GM21737 (cell line): ENCODE results near the gene UMODL1.

Experiments
- ATAC-seq: cut with Tn5 transposase; IDR thresholded peaks from one replicate; pipeline ENCODE4 v1.9.1; 2021; ENCODE audit warnings: mild to moderate bottlenecking, moderate library complexity; ENCODE audit not compliant: unreplicated experiment

The UMODL1 gene

DNA sequence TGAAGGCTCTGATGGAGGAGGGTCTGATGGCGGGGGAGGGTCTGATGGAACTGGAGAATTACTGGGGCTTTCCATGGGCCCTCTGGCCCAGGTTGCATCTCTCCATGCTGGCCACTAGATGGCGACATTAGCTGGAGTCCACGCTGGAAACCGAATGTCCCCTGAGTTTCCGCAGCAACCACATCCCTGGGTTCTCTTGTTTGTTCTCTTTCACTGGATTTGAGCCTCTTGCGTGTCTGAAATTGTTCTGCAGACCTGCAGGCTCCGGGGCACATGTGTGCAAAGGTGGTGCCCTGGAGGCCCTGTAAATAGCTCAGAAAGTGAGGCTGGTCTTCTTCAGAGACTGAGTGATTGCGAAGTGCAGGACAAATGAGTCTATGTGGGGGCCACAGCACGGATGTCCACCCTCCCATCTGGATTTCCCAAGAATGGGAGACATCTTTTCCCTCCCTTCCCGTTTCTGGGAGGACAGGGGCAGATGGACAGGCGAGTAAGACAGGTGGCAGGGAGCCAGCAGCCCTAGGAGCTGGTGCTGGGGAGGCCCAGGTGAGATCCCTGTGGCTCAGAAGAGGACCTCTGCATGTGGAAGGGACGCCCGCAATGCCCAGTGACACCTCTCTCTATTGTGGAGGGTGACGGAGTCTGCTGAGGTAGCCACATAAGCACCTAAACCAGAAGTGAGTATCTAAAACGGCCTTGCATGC, 74.6 kb downstream of the UMODL1 start:
- ATAC-seq: no peak

DNA sequence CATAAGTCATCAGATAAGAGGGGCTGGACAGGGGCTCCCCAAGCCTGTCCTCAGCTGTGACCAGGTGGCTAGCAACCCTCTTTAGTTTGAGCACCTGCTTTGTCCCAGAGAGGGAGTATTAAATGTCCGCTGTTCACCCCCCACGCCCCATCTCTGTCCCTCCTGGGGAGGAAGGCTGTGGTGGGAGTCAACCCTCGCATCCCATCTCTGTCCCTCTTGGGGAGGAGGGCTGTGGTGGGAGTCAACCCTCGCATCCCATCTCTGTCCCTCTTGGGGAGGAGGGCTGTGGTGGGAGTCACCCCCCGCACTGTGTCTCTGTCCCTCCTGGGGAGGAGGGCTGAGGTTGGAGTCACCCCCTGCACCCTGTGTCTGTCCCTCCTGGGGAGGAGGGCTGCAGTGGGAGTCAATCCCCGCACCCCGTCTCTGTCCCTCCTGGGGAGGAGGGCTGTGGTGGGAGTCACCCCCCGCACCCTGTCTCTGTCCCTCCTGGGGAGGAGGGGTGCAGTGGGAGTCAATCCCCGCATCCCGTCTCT, 75.2 kb downstream of the UMODL1 start:
- no peak for ATAC-seq

- ATAC-seq: no peak
Observed at GRCh38 chr21:42146821-42147220, 75.7 kb downstream of the UMODL1 start.

DNA sequence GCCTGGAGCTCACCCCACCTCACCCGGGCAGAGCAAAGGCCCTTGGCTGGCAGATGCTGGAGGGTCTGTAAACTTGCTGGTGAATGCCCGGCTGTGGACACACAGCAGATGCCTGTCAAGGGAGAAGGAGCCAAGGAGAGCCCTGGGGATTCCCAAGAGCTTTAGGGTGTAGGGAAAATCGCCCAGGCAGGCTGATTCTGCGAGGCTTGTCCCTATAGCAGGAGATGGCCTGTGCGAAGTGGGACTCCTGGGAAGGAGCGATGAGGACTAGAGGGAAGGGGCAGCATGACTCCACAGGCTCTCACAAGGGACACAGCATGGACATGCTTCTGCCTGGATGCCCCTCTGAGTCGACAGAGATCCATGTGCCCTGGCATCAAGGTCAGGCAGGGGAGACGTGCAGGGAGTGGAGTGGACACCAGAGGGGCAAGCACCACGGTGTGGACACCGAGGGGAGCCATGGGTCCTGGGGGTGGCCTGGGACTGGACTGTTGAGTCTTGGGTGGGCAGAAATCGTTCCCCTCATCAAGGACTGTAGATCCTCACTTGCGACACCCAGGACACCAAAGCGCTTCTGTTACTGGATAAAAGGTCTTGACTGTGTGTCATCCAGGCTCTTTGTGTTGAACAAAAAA, 76.4 kb downstream of the UMODL1 start:
- ATAC-seq: no peak

DNA sequence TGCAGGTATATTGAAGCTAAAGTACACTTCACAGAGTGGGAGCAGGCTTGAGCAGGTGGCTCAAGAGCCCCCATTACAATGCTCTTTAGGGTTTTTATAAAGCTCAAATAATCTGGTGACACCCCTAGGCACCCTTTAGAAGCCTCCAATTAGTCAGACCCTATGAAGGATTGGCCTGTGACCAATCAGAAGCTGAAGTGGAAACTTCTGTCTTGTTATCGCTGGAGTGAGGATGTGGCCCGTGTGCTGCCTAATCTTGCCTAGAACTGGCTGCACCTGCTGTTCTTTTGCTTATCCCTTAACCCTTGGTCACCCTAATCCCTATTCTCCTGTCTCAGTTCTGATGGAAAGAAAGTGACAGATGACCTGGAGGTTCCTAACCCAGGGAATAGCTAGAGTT, 77.0 kb downstream of the UMODL1 start:
- no peak for ATAC-seq

DNA sequence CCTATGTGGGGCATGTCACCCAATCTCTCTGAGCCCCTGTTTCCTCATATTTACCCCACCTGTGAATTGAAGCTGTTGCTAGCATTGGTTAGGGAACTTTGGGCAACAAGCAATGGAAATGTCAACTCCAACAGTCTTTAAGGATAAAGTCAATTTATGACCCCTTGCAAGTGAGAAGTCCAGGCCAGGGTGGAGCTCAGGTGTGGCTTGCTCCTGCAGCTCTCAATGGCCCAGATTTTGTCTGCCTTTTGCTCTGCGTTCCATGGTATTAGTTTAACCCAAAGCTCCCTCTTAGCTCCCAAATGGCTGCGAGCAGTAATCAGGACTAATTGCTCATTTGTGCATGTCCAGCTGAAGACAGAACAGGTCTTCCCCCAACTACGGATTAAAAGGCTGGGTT, 77.5 kb downstream of the UMODL1 start:
- ATAC-seq: no peak

GRCh38 chr21:42149656-42150473, 78.7 kb downstream of the UMODL1 start:
- no peak for ATAC-seq

- no peak for ATAC-seq
Observed at GRCh38 chr21:42150474-42151085, 79.5 kb downstream of the UMODL1 start.

DNA sequence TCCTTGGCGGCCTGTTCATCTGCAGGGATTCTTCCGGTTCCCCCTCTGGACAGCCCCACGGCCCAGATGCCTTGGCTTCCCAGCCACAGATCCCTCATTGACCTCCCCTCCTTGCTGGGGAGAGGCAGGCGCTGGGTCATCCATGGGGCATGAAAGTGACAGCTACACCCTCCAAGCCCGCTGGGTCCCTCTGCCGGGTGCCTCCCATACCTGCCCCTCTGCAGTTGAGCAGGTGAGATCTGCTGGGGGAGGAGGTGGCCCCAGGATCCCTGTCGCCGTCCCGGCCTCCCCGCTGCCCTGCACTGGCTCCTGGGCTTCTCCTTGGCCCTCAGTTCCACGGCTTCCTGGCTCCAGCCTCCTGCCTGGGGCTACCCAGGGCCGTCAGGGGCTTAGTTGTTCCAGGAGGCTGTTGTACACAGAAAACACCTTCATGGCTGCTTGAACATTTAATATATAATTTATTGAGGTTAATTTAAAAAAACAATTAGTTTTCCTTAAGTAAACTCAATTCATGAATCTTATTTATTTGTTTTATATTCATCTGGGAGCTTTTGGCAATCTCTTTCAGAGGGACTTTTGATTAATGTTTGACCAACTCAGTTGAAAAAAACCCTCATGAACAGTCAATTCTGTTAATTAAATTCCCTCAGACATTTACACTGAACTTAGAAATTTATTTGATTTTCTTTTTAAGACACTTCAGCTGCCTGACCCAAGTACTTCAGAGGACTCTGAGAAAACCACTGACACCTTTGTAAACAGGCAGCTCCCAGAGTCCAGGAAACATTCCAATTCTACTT, 80.2 kb downstream of the UMODL1 start:
- ATAC-seq: no peak

- ATAC-seq: no peak
Observed at GRCh38 chr21:42151948-42152220, 80.8 kb downstream of the UMODL1 start.

GRCh38 chr21:42153046-42153686, 82.0 kb downstream of the UMODL1 start:
- no peak for ATAC-seq

- ATAC-seq: no peak
Observed at GRCh38 chr21:42153746-42154145, 82.6 kb downstream of the UMODL1 start.

GRCh38 chr21:42154237-42155044, 83.3 kb downstream of the UMODL1 start:
- no peak for ATAC-seq

DNA sequence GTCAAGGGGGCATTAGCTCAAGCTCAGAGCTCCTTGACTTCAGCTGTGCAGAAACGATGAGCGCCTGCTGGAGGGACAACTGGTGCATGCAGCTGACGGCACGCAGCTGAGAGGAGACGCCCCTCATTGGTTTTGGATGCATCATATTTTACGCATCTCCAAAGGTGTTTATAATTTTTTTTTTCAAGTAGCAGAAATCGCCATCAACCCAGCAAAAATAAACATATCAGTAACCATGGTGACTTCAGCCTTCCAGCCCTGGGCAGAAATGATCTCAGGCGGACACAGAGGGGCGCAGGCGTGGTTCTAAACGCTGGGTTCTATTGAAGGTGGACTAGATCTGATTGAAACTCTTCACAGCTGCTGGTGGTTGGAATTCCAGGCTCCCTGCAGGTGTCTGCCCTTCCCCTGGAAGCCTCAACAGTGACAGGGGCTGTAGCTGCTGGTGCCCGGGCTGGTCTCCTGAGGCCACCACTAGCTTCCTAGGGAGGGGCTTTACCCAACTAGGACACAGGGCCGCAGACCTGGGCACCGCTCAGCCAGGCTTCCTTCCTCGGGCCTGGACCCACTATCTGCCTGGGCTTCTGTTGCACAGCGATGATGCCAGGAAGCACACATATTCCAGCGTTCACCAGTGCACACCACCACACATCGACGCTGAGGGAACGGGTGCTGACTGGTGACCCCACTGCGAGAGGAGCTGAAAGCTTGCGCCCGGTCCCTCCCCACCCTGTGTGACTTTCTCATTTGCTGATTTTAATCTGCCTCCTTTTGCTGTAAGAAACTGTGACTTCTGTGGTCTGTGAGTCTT, 84.1 kb downstream of the UMODL1 start:
- no peak for ATAC-seq

GRCh38 chr21:42156690-42157605, 85.8 kb downstream of the UMODL1 start:
- no peak for ATAC-seq

DNA sequence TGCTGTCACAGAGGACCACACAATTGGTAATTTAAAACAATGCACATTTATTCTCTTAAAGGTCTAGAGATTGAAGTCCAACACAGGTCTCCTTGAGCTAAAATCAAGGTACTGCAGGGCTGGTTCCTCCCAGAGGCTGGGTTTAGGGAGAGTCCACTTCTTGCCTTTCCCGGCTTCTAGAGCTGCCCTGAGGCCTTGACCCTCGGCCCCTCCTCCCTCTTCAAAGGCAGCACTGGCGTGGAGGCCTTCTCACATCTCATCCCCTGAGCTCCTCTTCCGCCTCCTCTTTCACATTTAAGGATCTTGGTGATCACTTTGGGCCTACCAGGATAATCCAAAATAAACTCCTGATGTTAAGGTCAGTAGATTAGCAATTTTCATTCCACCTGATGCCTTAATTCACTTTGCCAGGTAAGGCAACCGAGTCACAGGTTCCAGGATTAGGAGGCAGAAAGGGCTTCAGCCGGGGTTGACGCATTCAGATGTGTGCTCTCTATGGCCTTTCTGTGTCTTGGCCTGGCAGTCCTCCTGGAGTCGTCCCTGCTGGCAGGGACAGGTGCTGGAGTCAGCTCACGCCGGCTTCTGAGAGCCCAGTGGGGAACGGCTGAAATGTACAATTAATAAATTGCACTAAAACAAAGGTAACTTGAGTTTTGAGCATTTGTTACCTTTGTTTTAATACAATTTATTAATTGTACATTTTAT, 86.6 kb downstream of the UMODL1 start:
- ATAC-seq: no peak

- ATAC-seq: no peak
Observed at GRCh38 chr21:42158846-42159245, 87.7 kb downstream of the UMODL1 start.
